ENCODE data around the gene MNDA.
A peak's percentile ranks its signal among the peaks of the same experiment; 100 is the strongest.

GRCh38 chr1:158793604-158794003 is 37.5 kb upstream of the MNDA start:
- TF ChIP-seq CTCF (IDR thresholded peaks at IDR 0.05) (peak; percentile 64), ZFX (IDR thresholded peaks at IDR 0.05; ENCODE audit: borderline replicate concordance) (no peak)

Data from 22Rv1 (cell line).